Gastrocnemius medialis (tissue), 4 donors: ENCODE measurements around the gene HTRA3.

ENCODE experiments used
- CTCF ChIP-seq, 5 experiments: fragments of 450-650 bp in 3 of 5; fragments of 200-600 bp in 2 of 5; sonication (generic) in 2 of 5; IDR thresholded peaks in 4 of 5; conservative IDR thresholded peaks in 1 of 5; 1 replicate in 4 of 5; 2 replicates in 1 of 5; pipeline ENCODE4 v1.5.1; 2016 to 2019; ENCODE audit warnings: antibody characterized with exemption in 5 of 5, mild to moderate bottlenecking in 3 of 5, moderate library complexity in 3 of 5
- POLR2A ChIP-seq, 2 donors: fragments of 450-650 bp; IDR thresholded peaks; one replicate each; pipeline ENCODE4 v1.6.1; 2017; ENCODE audit warnings: antibody characterized with exemption in 2 of 2, mild to moderate bottlenecking in 2 of 2, moderate library complexity in 2 of 2

GRCh38 chr4:8346838-8347605 lies 77.5 kb downstream of the HTRA3 start:
- TF ChIP-seq POLR2A (IDR thresholded peaks at IDR 0.05) (no peak), CTCF (IDR thresholded peaks at IDR 0.05 in 4 of 5, conservative IDR thresholded peaks at IDR 0.05 in 1 of 5) (no peak)
